Type B pancreatic cell (in vitro differentiated cells): ENCODE measurements around the gene RBM15B. TPM values are rescaled to one million over a fixed set of nuclear protein-coding genes. Genes with fewer than 3 reads are reported as not detected.
"Not testable (repeated sequence)": the region's sequence is repeated elsewhere in the genome, so short reads cannot be mapped to it uniquely, and the experiment has no call there.

ENCODE experiments used
- DNase-seq: peaks from one replicate; pipeline ENCODE4 v3.0.0; 2021; ENCODE audit warnings: mixed read lengths; ENCODE audit not compliant: unreplicated experiment; ENCODE audit errors: extremely low spot score
- H3K27ac Mint-ChIP-seq: 2 replicates; pipeline ENCODE4 v1.8.0; 2021; ENCODE audit warnings: mild to moderate bottlenecking, mixed read lengths
- H3K27me3 Mint-ChIP-seq: 2 replicates; pipeline ENCODE4 v1.8.0; 2021; ENCODE audit warnings: mixed read lengths
- H3K36me3 Mint-ChIP-seq: 2 replicates; pipeline ENCODE4 v1.8.0; 2021; ENCODE audit warnings: mixed read lengths
- H3K4me1 Mint-ChIP-seq: one replicate; pipeline ENCODE4 v1.8.0; 2021; ENCODE audit warnings: mixed read lengths; ENCODE audit not compliant: unreplicated experiment
- H3K4me3 Mint-ChIP-seq: 2 replicates; pipeline ENCODE4 v1.8.0; 2021; ENCODE audit warnings: mild to moderate bottlenecking, mixed read lengths
- H3K9me3 Mint-ChIP-seq: 2 replicates; pipeline ENCODE4 v1.8.0; 2021; ENCODE audit warnings: mixed read lengths
- total RNA-seq: library from RNA; stranded (reverse); gene quantifications from 2 replicates; pipeline ENCODE4 v1.2.1, GENCODE V29; 2021; ENCODE audit warnings: low replicate concordance
- TF ChIP-seq, protein P1 (sequence below): fragments of 200-600 bp; sonication (generic); conservative IDR thresholded peaks from 2 replicates; pipeline ENCODE4 v1.5.0; 2021; ENCODE audit warnings: antibody characterized with exemption, mild to moderate bottlenecking

RBM15B gene
- total RNA-seq, 1 donor from 2014 or later, result 66.4 TPM

DNA sequence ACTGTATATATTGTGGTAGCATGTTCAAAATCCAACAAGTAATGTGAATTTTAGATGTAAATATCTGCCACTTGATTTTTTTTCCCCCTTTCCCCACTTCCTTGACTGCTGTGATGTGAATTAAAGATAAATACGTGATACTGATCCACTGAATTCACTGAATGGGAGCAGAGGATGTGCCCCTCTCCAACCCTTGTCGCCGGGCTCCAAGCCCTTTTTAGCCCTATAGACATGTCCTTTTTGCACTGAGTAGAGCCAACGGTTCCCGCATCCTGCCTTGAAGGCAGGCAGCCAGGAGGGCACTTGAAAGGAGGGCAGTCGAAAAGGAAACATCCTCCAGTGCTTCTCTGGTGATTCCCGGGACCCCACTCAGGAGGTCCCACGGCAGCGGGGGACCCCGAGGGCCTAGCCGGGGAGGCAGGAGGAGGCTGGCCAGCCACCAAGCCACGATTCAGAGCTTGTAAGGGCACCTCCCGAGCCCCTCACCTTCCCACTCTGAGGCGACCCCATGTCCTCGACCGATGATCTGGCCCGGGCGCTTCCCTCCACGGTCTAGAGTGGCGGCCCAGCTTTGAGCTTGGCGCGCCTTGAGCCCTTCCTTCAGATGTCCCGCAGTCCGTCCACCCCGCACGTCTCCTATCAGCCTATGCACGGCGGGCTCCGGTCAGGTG is 6.9 kb upstream of the RBM15B start:
- no peak for DNase-seq
- Mint-ChIP-seq H3K4me1 (peaks cover 31% of the 10 kb centered on the region), H3K4me3 (peak overlapping the region; percentile 99), H3K36me3 (peaks cover 23% of the 10 kb centered on the region), H3K9me3 (no peaks in the 10 kb centered on the region), H3K27me3 (no peaks in the 10 kb centered on the region), H3K27ac (peak overlapping the region; percentile 99)
- TF ChIP-seq, protein P1, sequence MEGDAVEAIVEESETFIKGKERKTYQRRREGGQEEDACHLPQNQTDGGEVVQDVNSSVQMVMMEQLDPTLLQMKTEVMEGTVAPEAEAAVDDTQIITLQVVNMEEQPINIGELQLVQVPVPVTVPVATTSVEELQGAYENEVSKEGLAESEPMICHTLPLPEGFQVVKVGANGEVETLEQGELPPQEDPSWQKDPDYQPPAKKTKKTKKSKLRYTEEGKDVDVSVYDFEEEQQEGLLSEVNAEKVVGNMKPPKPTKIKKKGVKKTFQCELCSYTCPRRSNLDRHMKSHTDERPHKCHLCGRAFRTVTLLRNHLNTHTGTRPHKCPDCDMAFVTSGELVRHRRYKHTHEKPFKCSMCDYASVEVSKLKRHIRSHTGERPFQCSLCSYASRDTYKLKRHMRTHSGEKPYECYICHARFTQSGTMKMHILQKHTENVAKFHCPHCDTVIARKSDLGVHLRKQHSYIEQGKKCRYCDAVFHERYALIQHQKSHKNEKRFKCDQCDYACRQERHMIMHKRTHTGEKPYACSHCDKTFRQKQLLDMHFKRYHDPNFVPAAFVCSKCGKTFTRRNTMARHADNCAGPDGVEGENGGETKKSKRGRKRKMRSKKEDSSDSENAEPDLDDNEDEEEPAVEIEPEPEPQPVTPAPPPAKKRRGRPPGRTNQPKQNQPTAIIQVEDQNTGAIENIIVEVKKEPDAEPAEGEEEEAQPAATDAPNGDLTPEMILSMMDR, result no peak

- peak within 1 kb of the TSS; percentile 99 for H3K4me3 Mint-ChIP-seq
- H3K27ac Mint-ChIP-seq, result peak within 1 kb of the TSS; percentile 99
- TF ChIP-seq, protein P1, result peak; percentile 41
- no peaks in the 10 kb centered on the region for H3K9me3 Mint-ChIP-seq
- H3K27me3 Mint-ChIP-seq, result no peaks in the 10 kb centered on the region
- H3K36me3 Mint-ChIP-seq, result peaks cover 26% of the 10 kb centered on the region
- DNase-seq, result peak; percentile 98
- H3K4me1 Mint-ChIP-seq, result peaks cover 31% of the 10 kb centered on the region
These were observed 6.2 kb upstream of the RBM15B start, which contains the start of gene MANF for GRCh38 chr3:51384726-51385473. Gene MANF, plus strand, starts transcription at chr3:51385291. Its CDS starts 52 bp downstream, at chr3:51385343.

GRCh38 chr3:51385621-51386091 is 5.4 kb upstream of the RBM15B start:
- H3K27ac Mint-ChIP-seq, result peak overlapping the region; percentile 99
- H3K9me3 Mint-ChIP-seq, result no peaks in the 10 kb centered on the region
- H3K4me1 Mint-ChIP-seq, result peaks cover 31% of the 10 kb centered on the region

DNA sequence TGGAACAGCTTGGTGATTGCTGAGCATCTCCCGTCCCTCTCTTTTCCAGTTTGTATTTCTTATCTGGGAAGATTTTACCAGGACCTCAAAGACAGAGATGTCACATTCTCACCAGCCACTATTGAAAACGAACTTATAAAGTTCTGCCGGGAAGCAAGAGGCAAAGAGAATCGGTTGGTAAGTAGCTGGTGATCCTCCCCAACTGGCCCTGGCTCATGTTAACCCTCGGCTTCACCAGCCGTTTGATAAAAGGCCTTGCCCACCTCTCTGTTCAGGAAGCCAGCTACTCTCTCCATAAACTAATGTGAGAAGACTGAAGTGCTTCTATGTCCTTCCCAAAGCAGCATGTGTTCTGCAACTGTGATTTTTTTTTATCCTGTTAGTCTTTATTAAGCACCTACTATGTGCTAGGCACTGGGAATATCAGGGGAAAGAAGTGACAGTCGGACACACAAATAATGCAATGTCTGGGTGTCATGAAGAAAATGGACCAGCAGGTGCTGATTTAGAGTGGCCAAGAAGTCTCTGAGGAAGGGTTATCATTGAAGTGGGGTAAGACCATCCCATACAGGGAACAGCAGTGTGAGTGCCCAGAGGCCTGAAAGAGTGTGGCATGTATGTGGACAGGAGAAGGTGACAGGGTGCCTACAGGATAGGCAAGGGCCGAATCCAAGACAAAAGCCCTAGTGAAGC is 4.8 kb upstream of the RBM15B start:
- H3K4me1 Mint-ChIP-seq, result peaks cover 31% of the 10 kb centered on the region
- TF ChIP-seq, protein P1, result peak; percentile 53

More at GRCh38 chr3:51385621-51386091, 5.4 kb upstream of the RBM15B start:
- H3K27me3 Mint-ChIP-seq, result no peaks in the 10 kb centered on the region
- peak overlapping the region; percentile 99 for H3K4me3 Mint-ChIP-seq
- TF ChIP-seq, protein P1, result no peak
- DNase-seq, result peak; percentile 62
- H3K36me3 Mint-ChIP-seq, result peaks cover 26% of the 10 kb centered on the region

GRCh38 chr3:51386852-51387229 is 4.2 kb upstream of the RBM15B start:
- peak overlapping the region; percentile 99 for H3K4me3 Mint-ChIP-seq
- H3K4me1 Mint-ChIP-seq, result peaks cover 31% of the 10 kb centered on the region
- H3K27ac Mint-ChIP-seq, result peak overlapping the region; percentile 99
- no peaks in the 10 kb centered on the region for H3K9me3 Mint-ChIP-seq
- no peaks in the 10 kb centered on the region for H3K27me3 Mint-ChIP-seq
- peaks cover 26% of the 10 kb centered on the region for H3K36me3 Mint-ChIP-seq
- peak; percentile 56 for DNase-seq
- TF ChIP-seq, protein P1, result no peak

More for the DNA sequence above, 4.8 kb upstream of the RBM15B start:
- DNase-seq, result peak; percentile 25
- Mint-ChIP-seq H3K36me3 (peaks cover 26% of the 10 kb centered on the region), H3K27ac (peak overlapping the region; percentile 99), H3K27me3 (no peaks in the 10 kb centered on the region), H3K9me3 (no peaks in the 10 kb centered on the region), H3K4me3 (peak overlapping the region; percentile 99)

DNA sequence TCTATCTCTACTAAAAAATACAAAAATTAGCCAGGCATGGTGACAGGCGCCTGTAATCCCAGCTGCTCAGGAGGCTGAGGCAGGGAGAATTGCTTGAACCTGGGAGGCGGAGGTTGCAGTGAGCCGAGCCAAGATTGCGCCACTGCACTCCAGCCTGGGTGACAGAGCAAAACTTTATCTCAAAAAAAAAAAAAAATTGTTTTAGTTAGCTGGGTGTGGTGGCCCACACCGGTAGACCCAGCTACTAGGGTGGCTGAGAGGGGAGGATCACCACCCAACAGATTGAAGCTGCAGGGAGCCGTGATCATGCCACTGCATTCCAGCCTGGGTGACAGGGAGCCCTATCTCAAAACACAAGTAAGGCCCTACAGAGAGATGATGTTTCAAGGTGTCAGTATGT is 3.8 kb upstream of the RBM15B start:
- Mint-ChIP-seq H3K4me3 (peak overlapping the region; percentile 99), H3K27ac (peak overlapping the region; percentile 99), H3K4me1 (peaks cover 31% of the 10 kb centered on the region), H3K36me3 (peaks cover 26% of the 10 kb centered on the region)
- not testable (repeated sequence) for H3K27me3 Mint-ChIP-seq, H3K9me3 Mint-ChIP-seq
- peak; percentile 29 for DNase-seq
